ENCODE data around the gene COL23A1.

DNA sequence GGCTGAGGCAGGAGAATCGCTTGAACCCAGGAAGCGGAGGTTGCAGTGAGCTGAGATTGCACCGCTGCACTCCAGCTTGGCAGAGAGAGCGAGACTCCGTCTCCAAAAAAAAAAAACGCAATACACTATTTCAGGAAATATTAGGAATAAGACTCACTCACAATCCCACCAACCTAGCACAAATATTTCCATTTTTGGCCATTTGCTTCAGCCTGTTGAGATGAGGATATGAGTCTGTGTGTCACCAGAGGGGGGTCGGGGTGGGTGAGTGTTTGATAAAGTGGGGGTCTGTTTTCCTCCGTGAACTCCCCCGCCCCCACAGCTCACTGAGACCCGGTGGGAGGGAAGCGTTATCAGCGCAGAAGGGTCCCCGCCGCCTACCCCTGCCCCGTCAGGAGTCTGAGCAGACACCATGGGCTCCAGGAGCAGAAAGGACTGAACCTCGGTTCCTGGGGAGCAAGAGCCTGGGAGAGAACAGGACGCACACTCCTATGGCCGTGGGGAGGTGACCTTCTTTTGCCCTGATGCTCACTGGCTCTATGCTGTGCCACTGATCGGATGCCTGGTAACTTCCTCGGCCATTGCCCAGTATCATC is 203.8 kb downstream of the COL23A1 start:
- TF ChIP-seq, protein P1, sequence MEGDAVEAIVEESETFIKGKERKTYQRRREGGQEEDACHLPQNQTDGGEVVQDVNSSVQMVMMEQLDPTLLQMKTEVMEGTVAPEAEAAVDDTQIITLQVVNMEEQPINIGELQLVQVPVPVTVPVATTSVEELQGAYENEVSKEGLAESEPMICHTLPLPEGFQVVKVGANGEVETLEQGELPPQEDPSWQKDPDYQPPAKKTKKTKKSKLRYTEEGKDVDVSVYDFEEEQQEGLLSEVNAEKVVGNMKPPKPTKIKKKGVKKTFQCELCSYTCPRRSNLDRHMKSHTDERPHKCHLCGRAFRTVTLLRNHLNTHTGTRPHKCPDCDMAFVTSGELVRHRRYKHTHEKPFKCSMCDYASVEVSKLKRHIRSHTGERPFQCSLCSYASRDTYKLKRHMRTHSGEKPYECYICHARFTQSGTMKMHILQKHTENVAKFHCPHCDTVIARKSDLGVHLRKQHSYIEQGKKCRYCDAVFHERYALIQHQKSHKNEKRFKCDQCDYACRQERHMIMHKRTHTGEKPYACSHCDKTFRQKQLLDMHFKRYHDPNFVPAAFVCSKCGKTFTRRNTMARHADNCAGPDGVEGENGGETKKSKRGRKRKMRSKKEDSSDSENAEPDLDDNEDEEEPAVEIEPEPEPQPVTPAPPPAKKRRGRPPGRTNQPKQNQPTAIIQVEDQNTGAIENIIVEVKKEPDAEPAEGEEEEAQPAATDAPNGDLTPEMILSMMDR (conservative IDR thresholded peaks at IDR 0.05 in 1 of 2, IDR thresholded peaks at IDR 0.05 in 1 of 2; ENCODE audit: low read depth in 1 of 2, low read length in 2 of 2): no peak
- no peak for TF ChIP-seq EZH2 (IDR thresholded peaks at IDR 0.05; ENCODE audit: low read length, missing control alignments)

Measured in fibroblast of lung (primary cell).